NCI-H146 treated with DMSO at 0.1 percent for 48 hours (cell line): ENCODE data around the gene RAB5IF.
"Not testable (repeated sequence)": the region's sequence is repeated elsewhere in the genome, so short reads cannot be mapped to it uniquely, and the experiment has no call there.

Experiments used
- DNase-seq: peaks from one replicate; lab custom pipeline; 2025; ENCODE audit not compliant: unreplicated experiment; lab: John Stamatoyannopoulos, UW

The RAB5IF gene

GRCh38 chr20:36585410-36586125 lies 20.0 kb upstream of the RAB5IF start:
- no peak for DNase-seq

GRCh38 chr20:36587388-36588070 lies 18.1 kb upstream of the RAB5IF start:
- no peak for DNase-seq

GRCh38 chr20:36591281-36591680 lies 14.3 kb upstream of the RAB5IF start:
- no peak for DNase-seq

- DNase-seq, result peak; percentile 17
Observed at GRCh38 chr20:36591854-36592641, 13.5 kb upstream of the RAB5IF start.

GRCh38 chr20:36593347-36593929 lies 12.1 kb upstream of the RAB5IF start:
- DNase-seq, result no peak

GRCh38 chr20:36599912-36600345 lies 5.7 kb upstream of the RAB5IF start:
- no peak for DNase-seq

GRCh38 chr20:36601540-36601939 lies 4.0 kb upstream of the RAB5IF start:
- no peak for DNase-seq

- DNase-seq, result peak; percentile 78
Observed at GRCh38 chr20:36604952-36605398, 604 bp upstream of the RAB5IF start.

GRCh38 chr20:36606158-36607066 lies 833 bp downstream of the RAB5IF start:
- no peak for DNase-seq

- no peak for DNase-seq
Observed at GRCh38 chr20:36607586-36608387, 2.2 kb downstream of the RAB5IF start.

GRCh38 chr20:36608388-36608728 lies 2.8 kb downstream of the RAB5IF start:
- not testable (repeated sequence) for DNase-seq

- DNase-seq, result no peak
Observed at GRCh38 chr20:36611625-36612024, 6.0 kb downstream of the RAB5IF start.

GRCh38 chr20:36613974-36614373 lies 8.4 kb downstream of the RAB5IF start:
- peak; percentile 27 for DNase-seq

- no peak for DNase-seq
Observed at GRCh38 chr20:36614781-36615557, 9.4 kb downstream of the RAB5IF start.

GRCh38 chr20:36620917-36621316 lies 15.3 kb downstream of the RAB5IF start:
- DNase-seq, result no peak

- DNase-seq, result no peak
Observed at GRCh38 chr20:36623444-36623843, 17.9 kb downstream of the RAB5IF start.

GRCh38 chr20:36624068-36624943 lies 18.7 kb downstream of the RAB5IF start:
- no peak for DNase-seq

- DNase-seq, result no peak
Observed at GRCh38 chr20:36624944-36625324, 19.4 kb downstream of the RAB5IF start.
